Neural crest cell (in vitro differentiated cells): ENCODE data around the gene TMEM242. TPM values are rescaled to one million over a fixed set of nuclear protein-coding genes. Genes with fewer than 3 reads are reported as not detected.

Source experiments
- DNase-seq: peaks from one replicate; pipeline ENCODE4 v3.0.0; 2021; ENCODE audit warnings: low read depth, mixed read lengths, low spot score
- H3K27ac Mint-ChIP-seq: one replicate; pipeline ENCODE4 v1.8.0; 2021; ENCODE audit warnings: mild to moderate bottlenecking, mixed read lengths; ENCODE audit not compliant: unreplicated experiment
- H3K27me3 Mint-ChIP-seq: 2 replicates; pipeline ENCODE4 v1.8.0; 2021; ENCODE audit warnings: low read depth, mild to moderate bottlenecking, mixed read lengths
- H3K36me3 Mint-ChIP-seq: 2 replicates; pipeline ENCODE4 v1.8.0; 2021; ENCODE audit warnings: low read depth, mild to moderate bottlenecking, mixed read lengths
- H3K4me1 Mint-ChIP-seq: 2 replicates; pipeline ENCODE4 v1.8.0; 2021; ENCODE audit warnings: mixed read lengths
- H3K4me3 Mint-ChIP-seq: one replicate; pipeline ENCODE4 v1.8.0; 2021; ENCODE audit warnings: mild to moderate bottlenecking, mixed read lengths
- H3K9me3 Mint-ChIP-seq: 2 replicates; pipeline ENCODE4 v1.8.0; 2021; ENCODE audit warnings: mixed read lengths
- total RNA-seq: library from RNA; stranded (reverse); gene quantifications from 2 replicates; pipeline ENCODE4 v1.2.1, GENCODE V29; 2021
- TF ChIP-seq, protein P1 (sequence below): fragments of 200-600 bp; sonication (generic); conservative IDR thresholded peaks from 2 replicates; pipeline ENCODE4 v1.5.0; 2021; ENCODE audit warnings: antibody characterized with exemption, mild to moderate bottlenecking

The TMEM242 gene
- total RNA-seq, 1 donor from 2014 or later = 11.3 TPM

DNA sequence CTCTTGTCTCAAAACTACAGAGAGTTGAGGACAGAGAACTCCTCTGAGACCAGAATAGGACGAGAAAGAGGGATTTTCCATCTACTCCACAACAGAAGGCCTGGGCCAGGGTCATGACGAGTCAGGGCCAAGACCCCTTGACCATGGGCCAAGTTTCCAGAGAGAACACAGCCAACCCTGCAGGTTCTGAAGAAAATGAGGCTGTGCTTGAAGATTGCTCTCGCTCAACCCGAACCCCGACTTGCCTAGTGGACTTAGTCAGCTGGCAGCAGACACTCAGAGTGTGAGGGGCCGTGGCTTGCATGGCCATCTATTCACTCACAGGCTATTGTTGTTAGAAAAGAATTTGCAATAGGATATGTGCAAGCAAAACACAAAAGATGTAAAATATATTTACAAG, 54.5 kb downstream of the TMEM242 start:
- Mint-ChIP-seq H3K36me3 (peaks cover 9% of the 10 kb centered on the region), H3K4me1 (peaks cover 23% of the 10 kb centered on the region), H3K9me3 (peaks cover 10% of the 10 kb centered on the region), H3K27me3 (peaks cover 7% of the 10 kb centered on the region), H3K4me3 (no peak overlapping the region), H3K27ac (no peak overlapping the region)
- TF ChIP-seq, protein P1, sequence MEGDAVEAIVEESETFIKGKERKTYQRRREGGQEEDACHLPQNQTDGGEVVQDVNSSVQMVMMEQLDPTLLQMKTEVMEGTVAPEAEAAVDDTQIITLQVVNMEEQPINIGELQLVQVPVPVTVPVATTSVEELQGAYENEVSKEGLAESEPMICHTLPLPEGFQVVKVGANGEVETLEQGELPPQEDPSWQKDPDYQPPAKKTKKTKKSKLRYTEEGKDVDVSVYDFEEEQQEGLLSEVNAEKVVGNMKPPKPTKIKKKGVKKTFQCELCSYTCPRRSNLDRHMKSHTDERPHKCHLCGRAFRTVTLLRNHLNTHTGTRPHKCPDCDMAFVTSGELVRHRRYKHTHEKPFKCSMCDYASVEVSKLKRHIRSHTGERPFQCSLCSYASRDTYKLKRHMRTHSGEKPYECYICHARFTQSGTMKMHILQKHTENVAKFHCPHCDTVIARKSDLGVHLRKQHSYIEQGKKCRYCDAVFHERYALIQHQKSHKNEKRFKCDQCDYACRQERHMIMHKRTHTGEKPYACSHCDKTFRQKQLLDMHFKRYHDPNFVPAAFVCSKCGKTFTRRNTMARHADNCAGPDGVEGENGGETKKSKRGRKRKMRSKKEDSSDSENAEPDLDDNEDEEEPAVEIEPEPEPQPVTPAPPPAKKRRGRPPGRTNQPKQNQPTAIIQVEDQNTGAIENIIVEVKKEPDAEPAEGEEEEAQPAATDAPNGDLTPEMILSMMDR = no peak
- no peak for DNase-seq

DNA sequence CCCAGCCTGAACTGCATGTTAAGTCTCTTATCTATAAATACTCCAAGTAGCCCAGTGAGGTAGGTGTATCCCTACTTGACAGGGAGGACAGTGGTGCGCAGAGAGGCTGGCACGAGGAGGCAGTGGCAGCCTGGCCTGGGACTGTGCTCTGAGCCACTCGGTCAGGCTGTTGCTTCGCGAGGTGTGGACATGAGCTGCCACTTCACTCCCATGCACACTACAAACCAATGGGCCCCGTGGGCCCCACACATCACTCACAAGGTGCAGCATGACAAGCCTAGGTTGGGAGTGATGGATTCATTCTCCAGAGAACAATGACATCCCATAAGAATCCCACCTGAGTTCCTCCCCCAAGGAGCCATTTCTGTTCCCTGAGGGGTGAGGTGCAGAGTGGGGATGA, 54.9 kb downstream of the TMEM242 start:
- Mint-ChIP-seq H3K4me1 (peaks cover 18% of the 10 kb centered on the region), H3K27me3 (peaks cover 4% of the 10 kb centered on the region), H3K27ac (no peak overlapping the region), H3K36me3 (peaks cover 9% of the 10 kb centered on the region), H3K9me3 (peaks cover 10% of the 10 kb centered on the region), H3K4me3 (no peak overlapping the region)
- no peak for DNase-seq
- TF ChIP-seq, protein P1 = no peak

DNA sequence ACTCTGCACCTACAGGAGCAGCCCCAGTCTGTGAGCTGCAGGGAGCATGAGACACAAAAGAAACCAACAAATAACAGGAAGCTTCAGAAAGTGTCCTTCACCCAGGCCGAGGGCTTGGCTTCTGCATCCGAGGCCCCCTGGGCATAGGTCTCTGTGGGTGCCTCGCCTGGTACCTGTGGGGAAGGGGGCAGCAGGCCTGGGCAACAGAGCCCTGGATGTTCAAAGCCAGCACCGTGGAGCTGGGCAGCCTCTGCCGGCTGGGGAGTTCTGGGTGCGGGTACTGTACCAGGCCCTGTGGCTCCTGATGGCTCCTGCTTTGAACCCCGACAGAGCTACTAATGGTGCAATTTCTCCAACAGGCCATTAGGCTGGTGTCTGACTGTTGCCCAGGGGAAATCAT, 55.7 kb downstream of the TMEM242 start:
- Mint-ChIP-seq H3K9me3 (peaks cover 10% of the 10 kb centered on the region), H3K27me3 (no peaks in the 10 kb centered on the region), H3K36me3 (peaks cover 9% of the 10 kb centered on the region), H3K4me3 (no peak overlapping the region), H3K27ac (no peak overlapping the region), H3K4me1 (peaks cover 16% of the 10 kb centered on the region)
- no peak for DNase-seq
- TF ChIP-seq, protein P1 = no peak

DNA sequence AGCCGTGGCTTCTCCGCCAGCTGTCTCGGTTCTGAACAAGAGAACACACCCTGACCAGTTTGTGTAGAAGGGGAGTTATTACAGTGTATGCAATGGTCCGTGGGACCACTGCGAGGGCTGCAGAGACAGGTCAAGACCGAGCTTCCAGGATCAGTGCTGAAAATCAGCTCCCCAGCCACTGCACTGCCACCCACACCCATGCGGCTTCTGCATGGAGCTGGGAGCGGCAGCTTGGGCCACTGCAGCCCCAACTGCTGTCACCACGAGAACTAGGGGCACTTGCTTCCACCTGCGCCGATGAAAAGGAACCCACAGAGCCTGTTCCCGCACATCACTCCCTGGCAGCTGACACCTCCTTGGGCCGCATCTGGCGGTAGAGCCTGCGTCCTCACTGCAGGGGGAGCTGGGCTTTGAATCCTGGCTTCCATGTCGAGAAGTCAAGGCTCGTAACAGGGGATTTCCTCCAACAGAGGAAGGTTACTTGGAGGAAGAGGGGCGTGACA, 56.2 kb downstream of the TMEM242 start:
- peaks cover 9% of the 10 kb centered on the region for H3K36me3 Mint-ChIP-seq
- no peak overlapping the region for H3K4me3 Mint-ChIP-seq
- H3K9me3 Mint-ChIP-seq = peaks cover 10% of the 10 kb centered on the region
- H3K27ac Mint-ChIP-seq = no peak overlapping the region
- H3K27me3 Mint-ChIP-seq = no peaks in the 10 kb centered on the region
- DNase-seq = no peak
- peaks cover 16% of the 10 kb centered on the region for H3K4me1 Mint-ChIP-seq
- TF ChIP-seq, protein P1 = no peak

DNA sequence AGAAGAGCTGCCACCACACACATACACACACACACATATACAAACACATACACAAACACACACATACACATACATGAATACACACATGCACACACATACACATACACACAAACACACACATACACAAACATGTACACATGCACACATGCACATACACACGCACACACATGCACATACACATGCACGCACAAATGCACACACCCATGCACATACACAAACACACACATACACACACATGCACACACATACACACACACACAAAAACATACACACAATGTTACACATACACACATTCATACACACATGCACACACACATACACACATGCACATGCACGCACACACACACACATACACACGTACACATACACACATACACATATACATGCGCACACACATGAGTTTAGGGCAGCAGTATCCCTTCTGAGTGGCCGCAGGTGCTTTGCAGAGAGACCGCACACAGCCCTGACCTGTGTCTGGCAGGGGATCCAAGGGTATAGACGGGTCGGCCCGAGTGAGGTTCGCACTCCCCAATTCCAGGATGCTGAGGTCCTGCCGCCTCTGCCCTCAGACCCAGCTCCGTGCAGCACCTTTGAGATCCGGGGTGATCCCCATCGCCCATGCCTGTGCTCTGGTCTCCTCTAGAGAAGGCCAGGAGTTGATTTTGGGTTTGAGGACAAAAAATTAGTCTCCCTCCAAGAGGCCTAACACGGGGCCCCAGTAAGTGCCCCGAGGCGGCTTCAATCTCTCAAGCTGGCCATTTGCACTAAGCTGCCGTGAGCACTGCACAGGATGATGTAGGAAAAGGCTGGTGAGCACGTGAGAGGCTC, 56.8 kb downstream of the TMEM242 start:
- TF ChIP-seq, protein P1 = no peak
- Mint-ChIP-seq H3K36me3 (peaks cover 9% of the 10 kb centered on the region), H3K27me3 (no peaks in the 10 kb centered on the region), H3K27ac (peak overlapping the region; percentile 21), H3K4me3 (no peak overlapping the region), H3K4me1 (peaks cover 16% of the 10 kb centered on the region), H3K9me3 (peaks cover 10% of the 10 kb centered on the region)
- no peak for DNase-seq
